ENCODE data around the gene TPPP3.

TPPP3 gene

DNA sequence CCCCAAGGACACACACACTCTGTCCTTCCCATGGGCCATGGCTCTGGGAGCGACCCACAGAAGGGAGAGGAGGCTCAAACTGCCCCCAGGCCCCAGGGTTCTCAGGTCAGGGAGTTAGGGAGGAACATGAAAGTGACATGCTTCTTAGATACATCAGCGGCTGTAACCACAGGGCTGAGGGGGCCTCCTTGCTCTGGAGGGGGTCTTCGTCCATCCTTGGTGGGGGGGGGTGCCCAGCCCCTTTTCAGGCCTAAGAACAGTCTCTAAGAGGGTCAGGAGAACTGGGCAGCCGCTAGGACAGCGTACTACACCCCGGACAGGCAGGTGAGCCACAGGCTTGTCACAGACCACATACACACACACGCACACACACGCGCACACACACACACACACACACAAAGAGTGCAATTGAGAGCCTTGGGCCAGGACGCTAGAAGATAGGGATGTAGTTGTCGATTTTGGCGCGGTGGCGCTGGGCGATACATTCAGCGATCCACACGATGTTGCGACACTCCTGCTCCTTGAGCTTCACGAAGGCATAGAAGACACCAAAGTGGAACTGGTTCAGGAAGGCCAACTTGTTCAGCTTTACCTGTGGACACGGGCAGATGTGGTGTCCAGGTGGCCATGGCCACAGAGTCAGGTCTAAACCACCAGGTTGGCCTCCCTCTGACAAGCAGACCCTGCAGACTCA lies 44.9 kb upstream of the TPPP3 start:
- peaks cover 51% of the 10 kb centered on the region for H3K36me3 ChIP-seq
- no peak for DNase-seq
- TF ChIP-seq, protein P1, sequence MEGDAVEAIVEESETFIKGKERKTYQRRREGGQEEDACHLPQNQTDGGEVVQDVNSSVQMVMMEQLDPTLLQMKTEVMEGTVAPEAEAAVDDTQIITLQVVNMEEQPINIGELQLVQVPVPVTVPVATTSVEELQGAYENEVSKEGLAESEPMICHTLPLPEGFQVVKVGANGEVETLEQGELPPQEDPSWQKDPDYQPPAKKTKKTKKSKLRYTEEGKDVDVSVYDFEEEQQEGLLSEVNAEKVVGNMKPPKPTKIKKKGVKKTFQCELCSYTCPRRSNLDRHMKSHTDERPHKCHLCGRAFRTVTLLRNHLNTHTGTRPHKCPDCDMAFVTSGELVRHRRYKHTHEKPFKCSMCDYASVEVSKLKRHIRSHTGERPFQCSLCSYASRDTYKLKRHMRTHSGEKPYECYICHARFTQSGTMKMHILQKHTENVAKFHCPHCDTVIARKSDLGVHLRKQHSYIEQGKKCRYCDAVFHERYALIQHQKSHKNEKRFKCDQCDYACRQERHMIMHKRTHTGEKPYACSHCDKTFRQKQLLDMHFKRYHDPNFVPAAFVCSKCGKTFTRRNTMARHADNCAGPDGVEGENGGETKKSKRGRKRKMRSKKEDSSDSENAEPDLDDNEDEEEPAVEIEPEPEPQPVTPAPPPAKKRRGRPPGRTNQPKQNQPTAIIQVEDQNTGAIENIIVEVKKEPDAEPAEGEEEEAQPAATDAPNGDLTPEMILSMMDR (IDR thresholded peaks at IDR 0.05; ENCODE audit: low read depth, low read length) = no peak

DNA sequence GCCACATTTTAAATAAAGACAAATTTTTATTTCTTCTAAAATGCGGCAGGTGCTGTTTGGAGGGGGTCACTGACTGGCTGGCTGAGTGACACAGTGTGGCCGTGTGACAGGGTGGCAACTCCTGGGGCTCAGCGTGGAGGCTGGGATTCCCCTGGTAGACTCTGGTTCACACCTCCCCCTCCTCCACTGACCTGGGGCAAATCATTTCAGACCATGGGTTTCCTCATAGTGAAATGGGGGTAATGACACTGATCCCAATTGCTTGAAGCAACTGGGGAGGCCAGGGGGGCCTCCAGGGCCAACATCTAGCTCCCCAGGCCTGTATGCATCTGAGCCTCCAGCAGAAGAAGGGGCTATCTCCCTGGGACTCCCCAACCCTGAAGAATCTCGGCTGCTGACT lies 44.2 kb upstream of the TPPP3 start:
- Histone ChIP-seq H3K27ac (no peak overlapping the region), H3K4me3 (ENCODE audit: low read depth, low read length) (no peak overlapping the region), H3K27me3 (ENCODE audit: insufficient read depth, low read depth, severe bottlenecking) (no peaks in the 10 kb centered on the region), H3K9me3 (ENCODE audit: severe bottlenecking) (no peaks in the 10 kb centered on the region), H3K36me3 (peaks cover 54% of the 10 kb centered on the region)
- no peak for DNase-seq
- TF ChIP-seq, protein P1 (IDR thresholded peaks at IDR 0.05; ENCODE audit: low read depth, low read length) = no peak

More for the DNA sequence above, 44.9 kb upstream of the TPPP3 start:
- H3K27me3 ChIP-seq (ENCODE audit: insufficient read depth, low read depth, severe bottlenecking) = no peaks in the 10 kb centered on the region
- H3K9me3 ChIP-seq (ENCODE audit: severe bottlenecking) = no peaks in the 10 kb centered on the region
- H3K27ac ChIP-seq = no peak overlapping the region
- H3K4me3 ChIP-seq (ENCODE audit: low read depth, low read length) = no peak overlapping the region

DNA sequence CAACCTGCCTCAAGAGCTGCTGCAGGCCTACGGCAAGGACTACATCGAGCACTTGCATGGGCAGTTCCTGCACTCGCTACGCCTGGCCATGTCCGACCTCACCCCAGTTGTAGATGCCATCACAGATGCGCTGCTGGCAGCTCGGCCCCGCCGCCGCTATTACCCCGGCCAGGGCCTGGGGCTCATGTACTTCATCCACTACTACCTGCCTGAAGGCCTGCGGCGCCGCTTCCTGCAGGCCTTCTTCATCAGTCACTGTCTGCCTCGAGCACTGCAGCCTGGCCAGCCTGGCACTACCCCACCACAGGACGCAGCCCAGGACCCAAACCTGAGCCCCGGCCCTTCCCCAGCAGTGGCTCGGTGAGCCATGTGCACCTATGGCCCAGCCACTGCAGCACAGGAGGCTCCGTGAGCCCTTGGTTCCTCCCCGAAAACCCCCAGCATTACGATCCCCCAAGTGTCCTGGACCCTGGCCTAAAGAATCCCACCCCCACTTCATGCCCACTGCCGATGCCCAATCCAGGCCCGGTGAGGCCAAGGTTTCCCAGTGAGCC lies 43.4 kb upstream of the TPPP3 start:
- H3K27ac ChIP-seq = no peak overlapping the region
- peaks cover 54% of the 10 kb centered on the region for H3K36me3 ChIP-seq
- DNase-seq = no peak
- no peaks in the 10 kb centered on the region for H3K27me3 ChIP-seq (ENCODE audit: insufficient read depth, low read depth, severe bottlenecking)
- TF ChIP-seq, protein P1 (IDR thresholded peaks at IDR 0.05; ENCODE audit: low read depth, low read length) = no peak
- no peaks in the 10 kb centered on the region for H3K9me3 ChIP-seq (ENCODE audit: severe bottlenecking)
- H3K4me3 ChIP-seq (ENCODE audit: low read depth, low read length) = no peak overlapping the region

DNA sequence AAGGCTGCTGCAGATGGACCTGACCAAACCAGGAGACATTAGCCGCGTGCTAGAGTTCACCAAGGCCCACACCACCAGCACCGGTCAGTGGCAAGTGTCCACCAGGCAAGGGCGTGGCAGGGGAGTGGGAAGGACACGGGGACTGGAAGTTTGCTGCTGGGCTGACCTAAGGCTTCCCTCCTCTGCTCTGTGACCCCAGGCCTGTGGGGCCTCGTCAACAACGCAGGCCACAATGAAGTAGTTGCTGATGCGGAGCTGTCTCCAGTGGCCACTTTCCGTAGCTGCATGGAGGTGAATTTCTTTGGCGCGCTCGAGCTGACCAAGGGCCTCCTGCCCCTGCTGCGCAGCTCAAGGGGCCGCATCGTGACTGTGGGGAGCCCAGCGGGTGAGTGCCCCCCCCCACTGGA lies 42.5 kb upstream of the TPPP3 start:
- peaks cover 54% of the 10 kb centered on the region for H3K36me3 ChIP-seq
- H3K27me3 ChIP-seq (ENCODE audit: insufficient read depth, low read depth, severe bottlenecking) = no peaks in the 10 kb centered on the region
- TF ChIP-seq, protein P1 (IDR thresholded peaks at IDR 0.05; ENCODE audit: low read depth, low read length) = no peak
- peak overlapping the region; percentile 19; the same call in 1 of the 2 replicates for H3K27ac ChIP-seq
- H3K4me3 ChIP-seq (ENCODE audit: low read depth, low read length) = no peak overlapping the region
- no peaks in the 10 kb centered on the region for H3K9me3 ChIP-seq (ENCODE audit: severe bottlenecking)
- no peak for DNase-seq

DNA sequence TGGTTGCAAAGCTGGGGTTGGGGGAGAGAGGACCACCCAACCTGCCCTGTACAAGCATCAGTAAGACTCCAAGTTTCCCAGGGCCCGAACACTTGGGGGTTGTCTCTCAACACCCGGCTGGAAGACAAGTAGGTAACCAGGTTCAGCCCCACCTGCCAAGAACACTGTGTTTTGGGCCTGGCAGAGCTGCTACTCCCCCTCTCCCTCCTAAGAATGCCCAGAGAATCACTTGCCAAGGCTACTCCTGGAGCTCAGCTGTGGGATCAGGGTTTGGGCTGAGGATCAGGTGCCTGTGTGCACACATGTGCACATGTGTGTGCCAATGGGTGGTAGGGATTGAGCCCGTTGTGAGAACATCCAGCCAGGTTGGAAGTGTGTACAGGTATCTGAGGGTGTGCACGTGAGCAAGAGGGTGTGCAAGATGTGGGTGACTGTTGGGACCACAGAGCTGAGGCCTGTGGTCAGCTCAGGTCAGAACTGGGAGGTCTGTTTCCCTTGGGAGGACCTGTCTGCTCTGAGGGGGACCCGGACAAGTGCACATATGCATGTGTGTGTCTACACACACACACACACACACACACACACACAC lies 39.9 kb upstream of the TPPP3 start:
- peaks cover 32% of the 10 kb centered on the region for H3K36me3 ChIP-seq
- no peaks in the 10 kb centered on the region for H3K27me3 ChIP-seq (ENCODE audit: insufficient read depth, low read depth, severe bottlenecking)
- peak overlapping the region; percentile 98 for H3K27ac ChIP-seq
- no peak overlapping the region for H3K4me3 ChIP-seq (ENCODE audit: low read depth, low read length)
- TF ChIP-seq, protein P1 (IDR thresholded peaks at IDR 0.05; ENCODE audit: low read depth, low read length) = no peak
- no peak for DNase-seq
- no peaks in the 10 kb centered on the region for H3K9me3 ChIP-seq (ENCODE audit: severe bottlenecking)
